Osteoblast (primary cell): ENCODE data around the gene ZKSCAN3. TPM values are rescaled to one million over a fixed set of nuclear protein-coding genes. Genes with fewer than 3 reads are reported as not detected.

ENCODE experiments used
- DNase-seq: peaks from one replicate; pipeline ENCODE4 v3.0.0; 2011; ENCODE audit warnings: low spot score, mixed read lengths; ENCODE audit not compliant: insufficient read length; ENCODE audit errors: missing footprints
- H2AFZ ChIP-seq: 2 replicates; pipeline ENCODE4 v1.6.0; 2011; ENCODE audit warnings: mild to moderate bottlenecking, low read length
- H3K27ac ChIP-seq: 2 replicates; pipeline ENCODE4 v1.5.1; 2011; ENCODE audit warnings: mild to moderate bottlenecking, low read depth, low read length, moderate library complexity
- H3K27me3 ChIP-seq: 2 replicates; pipeline ENCODE4 v1.6.0; 2012; ENCODE audit warnings: mild to moderate bottlenecking, control low read depth, inconsistent platforms, low read length, moderate library complexity; ENCODE audit not compliant: insufficient read depth
- H3K36me3 ChIP-seq: 2 replicates; pipeline ENCODE4 v1.5.1; 2011; ENCODE audit warnings: mild to moderate bottlenecking, low read length, control low read depth, moderate library complexity; ENCODE audit not compliant: insufficient read depth
- H3K4me1 ChIP-seq: 2 replicates; pipeline ENCODE4 v1.5.1; 2011; ENCODE audit warnings: mild to moderate bottlenecking, low read length, control low read depth, moderate library complexity; ENCODE audit not compliant: insufficient read depth
- H3K4me2 ChIP-seq: 2 replicates; pipeline ENCODE4 v1.6.0; 2011; ENCODE audit warnings: mild to moderate bottlenecking, low read length; ENCODE audit not compliant: insufficient read depth
- H3K4me3 ChIP-seq: fragments of 200-600 bp; sonication (generic); 3 replicates; pipeline ENCODE4 v1.5.1; 2012; ENCODE audit warnings: mild to moderate bottlenecking, low read length, inconsistent platforms; ENCODE audit not compliant: insufficient read depth
- H3K79me2 ChIP-seq: 2 replicates; pipeline ENCODE4 v1.6.0; 2012; ENCODE audit warnings: mild to moderate bottlenecking, low read length, control low read depth, inconsistent platforms; ENCODE audit not compliant: insufficient read depth
- H3K9me3 ChIP-seq: 2 replicates; pipeline ENCODE4 v1.5.1; 2011; ENCODE audit warnings: low read depth, low read length, control low read depth
- H4K20me1 ChIP-seq: 2 replicates; pipeline ENCODE4 v1.6.0; 2012; ENCODE audit warnings: mild to moderate bottlenecking, low read length, control low read depth; ENCODE audit not compliant: insufficient read depth
- total RNA-seq: library from RNA; depleted of rRNA; stranded (reverse); fragments of >200 nt; gene quantifications from 2 replicates; pipeline ENCODE4 v1.2.3, GENCODE V29; 2012
- TF ChIP-seq, protein P1 (sequence below): IDR thresholded peaks from 2 replicates; pipeline ENCODE4 v1.5.1; 2011; ENCODE audit warnings: mild to moderate bottlenecking, low read depth, low read length, moderate library complexity; ENCODE audit errors: extremely low read depth

ZKSCAN3 gene
- total RNA-seq, 1 donor: 2.9 TPM

DNA sequence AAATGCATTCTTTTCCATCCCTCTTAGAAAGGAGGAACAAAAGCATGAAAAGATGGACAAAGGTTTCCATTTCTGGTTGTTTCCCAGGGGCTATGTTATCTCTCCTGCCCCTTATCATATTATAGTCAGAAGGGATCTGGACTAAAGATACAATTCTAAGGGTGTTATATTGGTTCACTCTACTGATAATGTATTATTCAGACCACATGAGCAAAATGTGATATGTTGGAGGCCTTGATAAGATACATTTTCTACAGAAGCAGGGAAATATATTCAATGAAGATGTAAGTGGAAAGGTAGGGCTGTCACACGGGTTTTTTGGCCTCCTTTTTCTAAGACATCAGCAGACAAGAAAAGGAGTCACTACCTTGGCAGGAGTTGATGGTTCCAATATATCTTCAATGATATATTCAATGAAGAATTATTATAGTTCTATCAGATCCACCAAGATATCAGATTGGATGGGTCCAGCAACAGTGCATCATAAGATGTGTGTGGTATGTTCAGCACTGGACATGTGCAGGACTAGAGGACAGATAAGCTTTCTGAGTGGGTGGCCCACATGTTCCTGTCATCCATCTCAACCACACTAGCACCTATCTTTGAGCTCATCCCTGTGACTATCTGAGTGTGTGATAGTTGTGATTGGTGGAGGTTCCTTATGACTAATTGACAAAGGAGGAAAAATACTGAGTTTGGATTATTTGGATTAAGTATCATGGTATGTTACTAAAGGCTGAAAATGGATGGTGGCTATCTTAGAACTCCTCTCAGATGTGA lies 5.7 kb upstream of the ZKSCAN3 start:
- no peak overlapping the region for H2AFZ ChIP-seq
- no peak overlapping the region for H3K4me2 ChIP-seq
- no peaks in the 10 kb centered on the region for H3K9me3 ChIP-seq
- no peaks in the 10 kb centered on the region for H3K79me2 ChIP-seq
- no peaks in the 10 kb centered on the region for H3K36me3 ChIP-seq
- H4K20me1 ChIP-seq: no peaks in the 10 kb centered on the region
- TF ChIP-seq, protein P1, sequence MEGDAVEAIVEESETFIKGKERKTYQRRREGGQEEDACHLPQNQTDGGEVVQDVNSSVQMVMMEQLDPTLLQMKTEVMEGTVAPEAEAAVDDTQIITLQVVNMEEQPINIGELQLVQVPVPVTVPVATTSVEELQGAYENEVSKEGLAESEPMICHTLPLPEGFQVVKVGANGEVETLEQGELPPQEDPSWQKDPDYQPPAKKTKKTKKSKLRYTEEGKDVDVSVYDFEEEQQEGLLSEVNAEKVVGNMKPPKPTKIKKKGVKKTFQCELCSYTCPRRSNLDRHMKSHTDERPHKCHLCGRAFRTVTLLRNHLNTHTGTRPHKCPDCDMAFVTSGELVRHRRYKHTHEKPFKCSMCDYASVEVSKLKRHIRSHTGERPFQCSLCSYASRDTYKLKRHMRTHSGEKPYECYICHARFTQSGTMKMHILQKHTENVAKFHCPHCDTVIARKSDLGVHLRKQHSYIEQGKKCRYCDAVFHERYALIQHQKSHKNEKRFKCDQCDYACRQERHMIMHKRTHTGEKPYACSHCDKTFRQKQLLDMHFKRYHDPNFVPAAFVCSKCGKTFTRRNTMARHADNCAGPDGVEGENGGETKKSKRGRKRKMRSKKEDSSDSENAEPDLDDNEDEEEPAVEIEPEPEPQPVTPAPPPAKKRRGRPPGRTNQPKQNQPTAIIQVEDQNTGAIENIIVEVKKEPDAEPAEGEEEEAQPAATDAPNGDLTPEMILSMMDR: no peak
- H3K27me3 ChIP-seq: peaks cover 21% of the 10 kb centered on the region
- H3K4me3 ChIP-seq: no peak overlapping the region
- no peaks in the 10 kb centered on the region for H3K4me1 ChIP-seq
- H3K27ac ChIP-seq: no peak overlapping the region
- DNase-seq: no peak

DNA sequence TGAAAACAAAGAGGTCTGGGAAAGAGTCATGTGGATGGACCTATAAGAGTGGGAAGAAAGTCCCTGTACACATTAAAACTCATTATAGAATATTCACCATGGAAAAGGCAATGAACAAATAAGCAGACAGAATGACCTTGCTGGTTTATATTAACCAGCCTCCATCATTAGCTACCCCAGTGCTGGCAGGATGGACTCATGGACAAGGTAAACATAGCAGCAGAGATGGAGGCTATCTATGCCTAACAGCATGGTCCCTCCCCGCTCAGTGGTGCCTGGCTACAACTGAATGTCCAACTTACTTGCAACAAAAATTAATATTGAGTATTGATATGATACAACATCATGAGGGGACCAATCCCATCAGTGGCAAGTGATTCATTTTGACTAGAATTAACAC lies 4.5 kb upstream of the ZKSCAN3 start:
- Histone ChIP-seq H3K27me3 (peaks cover 21% of the 10 kb centered on the region), H3K36me3 (no peaks in the 10 kb centered on the region), H3K27ac (no peak overlapping the region), H3K4me3 (no peak overlapping the region), H4K20me1 (no peaks in the 10 kb centered on the region), H3K4me2 (no peak overlapping the region), H3K79me2 (peaks cover 5% of the 10 kb centered on the region), H2AFZ (no peak overlapping the region), H3K9me3 (no peaks in the 10 kb centered on the region), H3K4me1 (peaks cover under 1% of the 10 kb centered on the region)
- DNase-seq: no peak
- TF ChIP-seq, protein P1: no peak

DNA sequence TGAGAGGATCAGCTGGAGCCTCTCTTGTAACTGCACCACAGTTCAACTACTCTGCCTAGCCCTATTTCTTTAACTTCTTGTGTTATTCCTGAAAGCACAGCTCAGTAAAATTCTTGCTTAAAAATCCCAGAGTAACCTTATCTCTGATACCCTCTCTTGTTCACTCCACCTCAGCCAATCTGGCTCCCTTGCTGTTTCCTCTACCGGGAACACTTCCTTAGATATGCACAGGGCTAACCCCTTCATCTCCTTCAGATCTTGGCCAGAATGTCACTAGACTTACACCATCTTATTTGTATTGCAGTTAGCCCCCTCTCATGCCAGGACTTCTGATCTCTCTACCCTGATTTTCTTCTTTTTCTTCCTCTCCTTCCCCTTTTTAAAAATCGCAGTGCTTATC lies 2.6 kb upstream of the ZKSCAN3 start:
- Histone ChIP-seq H3K36me3 (no peaks in the 10 kb centered on the region), H2AFZ (no peak overlapping the region), H3K4me3 (no peak overlapping the region), H3K9me3 (no peaks in the 10 kb centered on the region), H3K27me3 (peaks cover 17% of the 10 kb centered on the region), H3K27ac (no peak overlapping the region), H3K4me1 (peaks cover 12% of the 10 kb centered on the region), H3K4me2 (no peak overlapping the region), H3K79me2 (peaks cover 24% of the 10 kb centered on the region), H4K20me1 (no peaks in the 10 kb centered on the region)
- TF ChIP-seq, protein P1: no peak
- no peak for DNase-seq

DNA sequence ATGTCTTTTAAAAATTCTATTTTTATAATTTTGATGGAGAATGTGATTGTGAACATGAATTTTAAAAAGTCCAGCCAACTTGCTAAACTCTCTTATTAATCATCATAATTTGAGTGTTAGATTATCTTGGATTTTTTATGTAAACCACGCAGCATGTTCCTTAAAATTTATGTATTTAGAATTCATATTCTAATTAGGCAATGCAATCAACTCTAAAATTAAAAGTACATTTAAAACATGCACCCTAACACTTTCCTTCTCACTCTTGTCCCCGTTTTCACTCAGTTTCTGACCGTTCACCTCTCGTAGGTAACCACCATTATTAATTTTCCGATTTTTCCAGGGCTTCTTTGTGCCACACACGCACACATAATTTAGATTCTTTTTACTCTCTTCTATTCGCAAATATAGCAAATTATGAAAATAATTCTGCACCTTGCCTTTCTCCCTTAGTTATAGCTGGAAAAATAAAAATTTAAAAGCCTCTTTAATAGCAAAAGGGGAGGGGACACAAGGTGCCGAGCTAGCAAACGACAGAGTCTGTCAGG lies 329 bp upstream of the ZKSCAN3 start:
- no peaks in the 10 kb centered on the region for H4K20me1 ChIP-seq
- H3K79me2 ChIP-seq: peaks cover 42% of the 10 kb centered on the region
- peaks cover 17% of the 10 kb centered on the region for H3K27me3 ChIP-seq
- H2AFZ ChIP-seq: peak overlapping the region; percentile 98
- TF ChIP-seq, protein P1: no peak
- H3K4me3 ChIP-seq: peak overlapping the region; percentile 88
- peak overlapping the region; percentile 54 for H3K27ac ChIP-seq
- H3K4me1 ChIP-seq: peaks cover 20% of the 10 kb centered on the region
- H3K9me3 ChIP-seq: no peaks in the 10 kb centered on the region
- H3K36me3 ChIP-seq: no peaks in the 10 kb centered on the region
- no peak for DNase-seq
- H3K4me2 ChIP-seq: peak overlapping the region; percentile 91
